HG02943 (cell line): ENCODE results near the gene STK16.
"Not testable (repeated sequence)": the region's sequence is repeated elsewhere in the genome, so short reads cannot be mapped to it uniquely, and the experiment has no call there.

Source experiments
- ATAC-seq: cut with Tn5 transposase; IDR thresholded peaks from one replicate; pipeline ENCODE4 v1.9.1; 2021; ENCODE audit warnings: mild to moderate bottlenecking, low read depth, moderate library complexity; ENCODE audit not compliant: unreplicated experiment

The STK16 gene

DNA sequence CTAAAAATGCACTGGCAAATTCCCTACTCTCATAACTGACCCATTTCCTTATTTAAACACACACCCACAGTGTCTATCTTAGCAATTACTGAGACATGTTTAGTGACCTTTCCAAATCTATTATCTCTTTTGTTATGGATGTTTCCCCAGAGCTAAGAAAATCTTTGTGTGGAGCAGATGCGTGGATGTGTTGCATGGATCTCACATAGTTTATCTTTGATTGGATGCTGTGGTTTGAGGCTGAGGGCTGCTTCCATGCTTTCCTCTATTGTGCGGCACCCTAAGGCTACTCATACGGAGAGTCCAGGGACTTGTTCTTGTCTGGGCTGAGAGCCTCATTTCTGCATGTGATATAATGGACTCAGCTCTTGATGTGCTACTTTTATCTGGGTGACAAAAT lies 10.9 kb upstream of the STK16 start:
- ATAC-seq: no peak

DNA sequence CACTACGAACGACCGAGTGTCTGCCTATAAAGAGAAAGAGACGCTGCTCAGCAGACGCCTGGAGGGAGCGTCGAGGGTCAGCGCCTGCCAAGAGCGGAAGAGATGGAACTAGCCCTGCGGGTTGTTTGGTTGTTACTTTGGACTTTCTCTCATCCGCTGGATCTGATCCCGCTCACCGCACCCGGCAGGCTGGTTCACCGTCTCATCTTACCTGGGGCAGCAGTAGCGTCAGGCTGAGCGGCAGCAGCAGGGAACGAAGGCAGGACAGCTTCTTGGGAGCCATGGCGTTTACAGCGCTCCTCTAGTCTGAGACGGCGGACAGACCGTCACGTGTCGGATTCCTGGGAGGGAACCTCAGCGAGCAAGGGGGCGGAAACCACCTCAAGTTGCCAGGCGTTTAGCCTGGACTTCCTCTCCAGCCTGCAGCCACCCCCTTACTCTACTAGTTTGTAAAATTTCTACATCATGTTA lies 2.0 kb upstream of the STK16 start:
- ATAC-seq: no peak

DNA sequence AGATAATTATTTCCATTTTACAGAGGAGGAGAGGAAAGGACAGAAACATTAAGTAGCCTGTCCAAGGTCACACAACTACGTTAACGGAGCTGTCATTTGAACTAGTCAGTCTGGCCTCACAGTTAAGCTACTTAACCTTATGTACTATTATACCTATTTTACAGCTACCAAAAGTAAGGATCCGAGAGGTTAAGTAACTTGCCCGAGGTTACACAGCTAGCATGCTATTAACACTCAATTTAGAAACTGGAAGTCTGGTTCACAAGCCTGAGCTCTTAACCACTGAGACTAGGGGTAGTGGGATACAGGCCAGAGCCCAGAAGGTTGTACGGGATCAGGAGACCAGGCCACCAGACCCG lies 511 bp upstream of the STK16 start:
- ATAC-seq: no peak

DNA sequence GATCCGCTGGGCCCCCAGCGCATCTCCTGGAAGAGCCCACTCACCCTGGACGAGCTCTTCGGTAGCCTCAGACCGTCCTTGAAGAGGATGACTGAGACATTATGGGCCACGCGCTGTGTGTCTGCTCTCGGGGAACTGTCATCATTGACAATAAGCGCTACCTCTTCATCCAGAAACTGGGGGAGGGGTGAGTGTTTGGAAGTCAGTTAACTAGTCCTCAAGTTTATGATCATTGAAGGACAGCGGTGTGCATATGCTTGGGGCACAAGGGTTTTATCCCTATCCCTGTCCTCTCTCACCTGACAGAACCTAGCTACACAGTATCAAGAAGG lies 586 bp downstream of the STK16 start:
- ATAC-seq: no peak

DNA sequence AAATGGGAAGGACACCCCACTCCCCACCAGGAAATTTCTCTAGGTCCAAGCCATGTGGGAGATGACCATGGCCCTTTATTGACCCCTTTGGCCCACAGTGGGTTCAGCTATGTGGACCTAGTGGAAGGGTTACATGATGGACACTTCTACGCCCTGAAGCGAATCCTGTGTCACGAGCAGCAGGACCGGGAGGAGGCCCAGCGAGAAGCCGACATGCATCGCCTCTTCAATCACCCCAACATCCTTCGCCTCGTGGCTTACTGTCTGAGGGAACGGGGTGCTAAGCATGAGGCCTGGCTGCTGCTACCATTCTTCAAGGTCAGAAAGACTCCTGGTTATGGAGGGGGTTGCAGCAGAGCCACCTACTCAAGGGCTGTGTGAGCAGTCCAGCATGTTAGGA lies 1.3 kb downstream of the STK16 start:
- no peak for ATAC-seq

DNA sequence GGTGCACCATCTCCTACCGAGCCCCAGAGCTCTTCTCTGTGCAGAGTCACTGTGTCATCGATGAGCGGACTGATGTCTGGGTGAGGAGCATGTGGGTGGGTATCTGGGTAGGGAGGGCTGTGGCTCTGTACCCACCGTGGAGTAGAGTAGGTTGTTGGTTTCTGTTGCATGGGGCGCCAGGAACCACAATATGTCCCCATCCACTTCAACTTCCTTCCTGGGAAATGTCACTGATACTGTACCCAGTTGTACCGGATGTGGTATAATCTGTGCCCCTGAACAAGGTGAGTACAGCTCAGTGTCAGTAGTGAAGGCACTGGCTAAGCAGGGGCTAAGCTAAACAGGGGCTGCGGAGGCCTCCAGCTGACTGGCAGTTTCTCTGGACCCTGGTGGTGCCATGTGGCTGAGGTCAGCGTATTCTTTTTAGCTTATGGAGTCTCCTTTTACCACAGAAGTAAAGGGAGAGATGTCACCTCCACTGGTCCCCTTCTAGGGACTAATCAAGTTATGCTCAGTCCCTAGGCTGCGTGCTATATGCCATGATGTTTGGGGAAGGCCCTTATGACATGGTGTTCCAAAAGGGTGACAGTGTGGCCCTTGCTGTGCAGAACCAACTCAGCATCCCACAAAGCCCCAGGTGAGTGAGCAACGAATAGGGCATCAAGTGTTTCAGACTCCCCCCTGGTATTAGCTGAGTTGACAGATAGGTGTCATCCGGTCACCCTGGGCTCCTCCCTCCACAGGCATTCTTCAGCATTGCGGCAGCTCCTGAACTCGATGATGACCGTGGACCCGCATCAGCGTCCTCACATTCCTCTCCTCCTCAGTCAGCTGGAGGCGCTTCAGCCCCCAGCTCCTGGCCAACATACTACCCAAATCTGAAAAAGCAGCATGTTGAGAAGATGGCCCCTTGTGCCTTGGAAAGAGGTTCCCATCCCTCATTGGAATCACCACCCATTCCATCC lies 2.7 kb downstream of the STK16 start:
- ATAC-seq: no peak

DNA sequence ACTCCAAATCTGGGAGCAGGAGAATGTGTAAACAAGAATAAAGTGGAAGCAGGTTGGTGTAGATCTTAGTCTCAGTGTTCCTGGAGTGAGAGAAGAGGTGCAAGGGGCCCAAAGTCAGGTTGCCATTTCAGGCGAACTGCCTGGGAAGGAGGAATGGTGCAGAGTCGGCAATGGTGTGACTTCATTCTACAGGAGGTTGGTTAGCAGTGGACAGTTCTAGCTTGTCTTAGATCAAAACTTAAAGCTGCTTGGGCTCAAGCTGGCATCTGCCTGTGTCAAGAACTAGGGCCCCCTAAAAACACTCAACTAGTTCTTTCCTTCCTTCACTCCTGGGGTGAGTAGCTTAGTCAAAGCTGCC lies 3.5 kb downstream of the STK16 start:
- ATAC-seq: no peak

DNA sequence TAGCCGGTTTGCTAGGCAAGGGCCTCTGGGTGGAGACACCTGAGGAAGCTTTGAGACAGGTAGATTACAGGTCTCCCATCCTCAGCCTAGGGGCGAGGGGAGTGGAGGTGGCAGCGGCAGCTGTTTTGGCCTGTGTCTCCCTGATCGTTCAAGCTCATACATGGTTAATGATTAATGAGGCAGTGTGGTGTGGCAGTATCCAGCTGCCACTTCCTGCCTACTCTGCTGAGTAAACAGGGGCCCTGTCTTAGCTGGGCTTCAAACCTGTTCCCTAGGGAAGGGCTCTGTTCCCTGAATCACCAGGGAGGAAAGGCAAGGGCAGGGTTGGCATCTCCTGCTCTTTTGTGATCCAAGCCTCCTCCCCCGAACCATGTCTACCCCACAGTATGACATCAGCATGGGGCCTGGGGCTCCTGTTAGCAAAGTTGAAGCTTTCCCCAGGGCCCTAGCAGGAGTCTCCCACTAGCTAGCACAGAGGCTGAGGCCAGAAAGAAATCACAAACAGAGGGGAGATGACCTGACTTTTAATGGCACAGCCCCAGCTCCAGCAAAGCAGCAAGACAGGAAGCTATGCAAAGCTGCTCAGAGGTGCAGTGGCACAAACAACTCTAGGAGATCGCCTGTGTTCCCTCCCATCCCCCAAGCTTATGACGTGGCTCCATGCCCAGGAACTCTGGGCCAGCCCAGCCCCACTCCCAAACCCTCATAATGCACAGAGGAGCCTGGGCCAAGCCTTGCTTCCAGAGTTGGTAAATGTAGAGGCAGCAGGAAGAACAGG lies 4.1 kb downstream of the STK16 start:
- ATAC-seq: peak; percentile 39

DNA sequence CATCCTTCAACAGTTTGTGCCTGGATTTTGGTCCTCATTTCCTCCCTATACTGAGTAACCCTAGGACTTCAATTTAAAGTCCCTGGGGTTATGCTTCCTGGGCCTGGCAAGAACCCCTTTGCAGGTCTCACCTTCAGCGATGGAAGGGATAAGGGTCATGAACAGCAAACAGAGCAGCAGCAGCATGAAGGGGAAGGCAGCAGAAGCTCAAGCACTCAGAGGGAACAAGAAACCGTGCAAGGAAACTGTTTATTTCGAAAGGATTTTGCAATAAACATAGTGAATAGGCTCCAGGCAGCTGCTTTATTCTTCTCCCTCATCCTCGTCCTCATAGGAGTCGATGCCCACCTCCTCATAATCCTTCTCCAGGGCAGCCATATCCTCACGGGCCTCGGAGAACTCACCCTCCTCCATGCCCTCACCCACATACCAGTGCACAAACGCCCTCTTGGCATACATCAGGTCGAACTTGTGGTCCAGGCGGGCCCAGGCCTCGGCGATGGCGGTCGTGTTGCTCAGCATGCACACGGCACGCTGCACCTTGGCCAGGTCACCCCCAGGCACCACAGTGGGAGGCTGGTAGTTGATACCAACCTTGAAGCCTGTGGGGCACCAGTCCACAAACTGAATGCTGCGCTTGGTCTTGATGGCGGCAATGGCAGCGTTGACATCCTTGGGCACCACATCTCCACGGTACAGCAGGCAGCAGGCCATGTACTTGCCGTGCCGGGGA lies 4.9 kb downstream of the STK16 start:
- ATAC-seq: no peak

DNA sequence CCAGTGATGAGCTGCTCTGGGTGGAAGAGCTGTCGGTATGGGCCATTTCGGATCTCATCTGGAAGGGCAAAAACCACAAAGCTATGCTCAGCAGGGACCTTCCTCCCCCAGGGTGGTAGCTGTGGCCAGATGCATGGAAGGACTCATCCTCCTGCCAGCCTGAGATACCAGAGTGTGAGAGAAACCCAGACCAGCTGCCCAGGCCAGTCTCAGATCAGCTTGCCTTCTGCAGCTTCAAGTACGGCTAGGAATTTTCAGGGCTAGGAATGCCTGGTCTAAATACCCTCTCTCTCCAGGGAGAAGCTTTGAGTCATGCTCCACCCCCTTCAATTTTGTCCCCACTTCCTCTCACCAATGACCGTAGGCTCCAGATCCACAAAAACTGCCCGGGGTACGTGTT lies 6.4 kb downstream of the STK16 start:
- ATAC-seq: no peak

DNA sequence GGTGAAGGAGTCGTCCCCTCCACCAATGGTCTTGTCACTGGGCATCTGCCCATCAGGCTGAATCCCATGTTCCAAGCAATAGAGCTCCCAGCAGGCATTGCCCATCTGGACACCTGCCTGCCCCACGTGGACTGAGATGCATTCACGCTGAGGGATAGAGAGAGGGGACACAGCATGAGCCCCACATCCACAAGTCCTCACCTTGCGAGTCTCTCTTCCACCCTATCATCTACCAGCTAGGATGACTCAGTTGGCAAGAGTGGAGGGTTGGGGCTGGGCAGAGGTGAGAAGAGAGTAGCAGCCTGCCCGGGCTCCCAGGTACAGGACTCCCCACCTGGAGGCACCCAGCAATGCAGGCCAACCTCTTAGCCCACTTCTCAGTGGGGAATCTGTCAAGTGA lies 6.8 kb downstream of the STK16 start:
- no peak for ATAC-seq

DNA sequence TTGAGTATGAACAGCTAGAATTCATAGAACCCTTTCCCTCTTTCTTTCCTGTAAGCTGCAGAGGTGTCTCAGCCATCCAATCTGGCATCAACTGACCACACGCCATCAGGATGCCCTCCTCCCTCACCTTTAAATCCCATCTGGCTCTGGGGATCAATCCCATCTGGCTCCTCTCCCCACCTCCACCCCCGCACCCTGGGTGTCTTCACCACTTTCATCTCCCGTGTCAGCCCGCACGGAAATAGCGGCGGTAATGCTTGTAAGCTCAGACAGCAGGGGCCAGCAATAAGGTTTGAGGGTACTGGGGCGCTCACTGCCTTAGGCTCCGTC lies 7.3 kb downstream of the STK16 start:
- ATAC-seq: no peak

DNA sequence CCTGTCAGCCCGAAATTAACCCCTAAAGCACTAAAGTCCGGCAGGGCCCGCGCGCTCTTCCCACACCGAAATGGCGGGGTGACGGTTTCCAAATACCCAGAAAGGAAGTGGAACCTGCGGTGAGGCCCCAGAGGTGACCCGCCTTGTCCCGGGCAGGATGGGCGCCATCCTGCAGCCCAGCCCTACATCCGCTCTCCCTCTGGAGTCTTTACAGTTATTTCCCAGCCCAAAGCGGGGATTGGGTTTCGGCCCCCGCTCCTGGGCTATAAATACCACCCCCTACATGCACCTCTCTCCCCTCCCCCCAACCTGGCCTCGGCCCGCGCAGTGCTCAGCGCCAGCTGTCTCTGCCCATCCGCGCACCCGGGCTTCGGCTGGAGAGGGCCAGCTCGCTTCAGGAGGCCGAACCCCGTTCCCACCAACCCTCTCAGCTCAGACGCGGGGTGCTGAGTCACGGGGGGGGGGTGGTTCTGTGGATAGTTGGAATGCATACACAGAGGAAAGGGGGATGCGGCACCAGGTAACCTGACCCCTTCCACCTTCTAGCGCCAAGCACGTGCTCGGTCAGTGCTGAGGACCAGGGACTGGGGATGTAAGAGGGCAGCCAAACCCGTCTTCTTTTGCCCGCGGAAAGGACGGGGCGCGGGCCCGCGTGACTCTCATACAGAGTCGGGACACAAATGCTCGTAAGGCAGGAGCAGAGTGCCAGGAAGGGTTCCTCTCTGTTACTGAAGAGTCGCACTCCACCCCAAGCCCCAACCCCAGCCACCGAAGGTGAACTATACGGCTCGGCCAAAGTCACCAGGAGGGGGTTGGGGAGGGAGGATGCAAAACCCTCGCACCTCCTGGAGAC lies 7.8 kb downstream of the STK16 start, which contains the start of gene TUBA4B:
TSS of gene TUBA4B (plus strand) at position 344 of the 853 bp plus-strand sequence. CDS start at position 509, 165 bp downstream.
- peak; percentile 16 for ATAC-seq

DNA sequence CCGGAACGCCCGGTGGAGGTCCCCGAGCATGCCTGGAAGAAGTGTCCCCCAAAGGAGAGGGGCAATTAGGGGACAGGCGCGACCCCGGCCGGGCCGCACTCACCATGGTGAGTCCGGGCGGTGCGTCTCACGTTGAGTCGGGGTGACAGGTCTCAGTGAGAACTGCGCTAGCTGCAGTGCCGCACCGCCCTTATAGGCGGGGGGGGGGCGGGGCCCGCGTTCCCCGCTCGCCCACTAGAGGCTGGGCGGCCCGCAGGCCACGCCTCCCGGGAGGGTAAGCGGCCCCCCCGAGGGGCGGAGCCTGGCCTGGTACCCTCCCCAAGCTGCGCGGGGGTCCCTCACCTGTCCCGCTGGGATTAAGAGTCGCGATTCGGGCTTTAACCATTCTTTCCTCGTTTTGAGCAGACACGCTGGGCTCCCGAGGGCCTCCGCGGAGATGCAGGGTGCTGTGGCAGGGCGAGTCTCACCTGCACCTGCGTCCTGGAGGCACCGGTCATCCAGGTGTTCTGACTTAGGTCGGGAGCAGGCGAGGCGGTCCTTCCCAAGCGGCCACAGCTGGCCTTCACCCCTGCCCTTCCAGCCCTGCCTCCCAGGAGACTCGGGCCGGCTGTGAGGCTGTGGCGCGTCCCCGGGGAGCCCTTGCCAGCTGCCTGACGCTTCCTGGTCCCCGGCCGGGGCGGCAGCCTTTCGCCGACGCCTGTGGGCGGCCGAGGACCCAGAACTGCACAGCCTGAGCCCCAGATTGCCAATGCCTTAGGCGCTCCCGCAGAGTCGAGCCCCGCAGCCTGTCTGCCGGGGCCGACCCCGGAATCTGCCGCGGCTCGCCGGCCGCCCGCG lies 8.7 kb downstream of the STK16 start, which contains the start of gene TUBA4A:
TSS of gene TUBA4A (minus strand) at position 166 of the 837 bp plus-strand sequence. CDS start at position 106, 60 bp downstream.
- ATAC-seq: peak; percentile 42

DNA sequence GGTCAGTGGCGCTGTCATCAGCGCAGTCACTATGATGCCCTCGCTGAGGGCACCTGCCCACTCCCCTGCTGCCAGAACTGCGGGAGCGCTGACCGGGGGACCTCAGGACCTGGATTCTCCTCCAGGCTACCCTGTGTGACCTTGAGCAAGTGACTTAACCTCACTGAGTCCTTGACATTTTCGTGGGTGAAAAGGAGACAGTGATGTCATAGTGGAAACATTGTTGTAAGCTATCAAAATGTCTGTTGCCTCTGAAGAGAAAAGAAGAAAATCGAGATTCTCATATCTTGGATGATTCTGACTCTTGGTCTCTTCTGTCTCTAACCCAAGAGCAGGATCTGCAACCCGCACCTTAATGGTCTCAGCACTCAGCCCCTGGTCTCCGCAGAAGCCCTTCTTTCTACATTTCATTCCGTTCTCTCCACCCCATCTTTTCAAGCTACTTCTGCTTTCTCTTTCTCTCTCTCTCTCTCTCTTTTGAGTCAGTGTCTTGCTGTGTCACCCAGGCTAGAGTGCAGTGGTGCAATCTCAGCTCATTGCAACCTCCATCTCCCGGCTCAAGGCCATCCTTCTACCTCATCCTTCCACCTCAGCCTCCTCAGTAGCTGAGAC lies 9.4 kb downstream of the STK16 start:
- ATAC-seq: peak; percentile 23

DNA sequence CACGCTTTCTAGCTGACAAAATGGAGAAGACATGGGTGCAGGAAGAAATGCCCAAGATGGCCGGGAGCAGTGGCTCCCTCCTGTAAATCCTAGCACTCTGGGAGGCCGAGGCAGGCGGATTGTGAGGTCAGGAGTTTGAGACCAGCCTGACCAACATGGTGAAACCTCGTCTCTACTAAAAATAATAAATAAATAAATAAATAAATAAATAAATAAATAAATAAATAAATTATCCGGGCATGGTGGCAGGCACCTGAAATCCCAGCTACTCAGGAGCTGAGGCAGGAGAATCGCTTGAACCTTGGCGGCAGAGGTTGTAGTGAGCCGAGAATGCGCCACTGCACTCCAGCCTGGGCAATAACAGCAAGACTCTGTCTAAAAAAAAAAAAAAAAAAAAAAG lies 13.7 kb downstream of the STK16 start:
- ATAC-seq: not testable (repeated sequence)

DNA sequence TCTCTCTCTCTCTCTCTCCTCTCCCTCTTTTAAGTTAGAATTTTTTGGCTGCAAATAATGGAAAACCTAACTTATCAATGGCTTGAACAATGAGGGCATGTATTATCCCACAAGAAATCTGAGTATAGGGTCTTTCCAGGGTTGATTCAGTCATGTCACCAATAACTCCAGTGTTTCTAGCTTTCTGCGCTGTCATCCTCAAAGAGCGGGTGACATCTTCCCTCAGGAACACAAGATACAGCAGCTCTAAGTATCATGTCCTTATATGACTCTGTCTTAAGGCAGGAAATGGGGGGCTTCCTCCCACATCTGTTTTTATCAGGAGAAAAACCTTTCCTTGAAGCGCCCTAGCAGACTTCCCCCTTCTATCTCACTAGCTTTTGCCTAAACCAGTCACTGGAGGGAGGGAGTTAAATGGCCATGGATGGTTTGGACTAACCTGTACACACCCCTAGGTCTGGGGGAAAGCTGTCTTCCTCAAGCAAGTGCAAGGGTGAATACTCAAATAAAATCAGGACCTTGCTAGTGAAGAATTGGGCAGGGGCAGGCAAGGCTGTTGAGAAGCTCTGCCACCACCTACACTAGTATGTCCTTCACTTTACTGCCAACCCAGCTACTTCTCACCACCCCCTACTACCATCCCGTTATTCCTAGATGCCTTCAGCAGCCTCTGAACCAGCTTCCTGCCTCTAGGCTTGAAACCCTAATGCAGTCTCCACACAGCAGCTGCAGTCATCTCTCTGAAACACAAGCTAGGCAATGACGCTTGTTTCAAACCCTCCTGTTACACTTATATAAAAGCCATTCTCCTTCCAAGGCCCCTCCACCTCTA lies 16.0 kb downstream of the STK16 start:
- ATAC-seq: no peak

DNA sequence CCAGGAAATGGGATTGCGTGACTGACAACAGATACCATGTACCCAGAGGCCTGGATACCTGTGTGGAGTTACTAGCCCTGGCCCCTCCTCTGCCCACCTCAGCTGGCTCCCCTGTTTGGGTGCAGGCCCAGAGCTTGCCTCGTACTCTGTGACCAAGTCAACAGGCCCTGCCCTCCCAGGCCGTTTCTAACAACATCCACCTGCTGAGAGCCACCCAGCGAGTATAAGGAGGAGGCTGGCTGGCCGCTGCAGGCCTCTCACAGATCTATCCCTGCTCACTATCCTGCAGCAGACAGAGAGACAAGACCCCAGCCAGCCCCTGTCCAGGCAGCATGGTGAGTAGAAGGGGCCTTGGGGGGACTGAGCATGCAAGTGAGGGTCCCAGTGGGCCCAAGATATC lies 21.0 kb downstream of the STK16 start:
- no peak for ATAC-seq
